22Rv1 (cell line): Measurements from ENCODE around the gene SYMPK.

Experiments
- ZFX ChIP-seq: fragments of 450-650 bp; IDR thresholded peaks from 2 replicates; pipeline ENCODE4 v1.6.1; 2017; ENCODE audit warnings: antibody characterized with exemption, borderline replicate concordance
- TF ChIP-seq, protein P1 (sequence below): fragments of 450-650 bp; IDR thresholded peaks from 2 replicates; pipeline ENCODE4 v1.5.1; 2017; ENCODE audit warnings: mild to moderate bottlenecking

- TF ChIP-seq, protein P1, sequence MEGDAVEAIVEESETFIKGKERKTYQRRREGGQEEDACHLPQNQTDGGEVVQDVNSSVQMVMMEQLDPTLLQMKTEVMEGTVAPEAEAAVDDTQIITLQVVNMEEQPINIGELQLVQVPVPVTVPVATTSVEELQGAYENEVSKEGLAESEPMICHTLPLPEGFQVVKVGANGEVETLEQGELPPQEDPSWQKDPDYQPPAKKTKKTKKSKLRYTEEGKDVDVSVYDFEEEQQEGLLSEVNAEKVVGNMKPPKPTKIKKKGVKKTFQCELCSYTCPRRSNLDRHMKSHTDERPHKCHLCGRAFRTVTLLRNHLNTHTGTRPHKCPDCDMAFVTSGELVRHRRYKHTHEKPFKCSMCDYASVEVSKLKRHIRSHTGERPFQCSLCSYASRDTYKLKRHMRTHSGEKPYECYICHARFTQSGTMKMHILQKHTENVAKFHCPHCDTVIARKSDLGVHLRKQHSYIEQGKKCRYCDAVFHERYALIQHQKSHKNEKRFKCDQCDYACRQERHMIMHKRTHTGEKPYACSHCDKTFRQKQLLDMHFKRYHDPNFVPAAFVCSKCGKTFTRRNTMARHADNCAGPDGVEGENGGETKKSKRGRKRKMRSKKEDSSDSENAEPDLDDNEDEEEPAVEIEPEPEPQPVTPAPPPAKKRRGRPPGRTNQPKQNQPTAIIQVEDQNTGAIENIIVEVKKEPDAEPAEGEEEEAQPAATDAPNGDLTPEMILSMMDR, result no peak
- TF ChIP-seq ZFX, result no peak
Measured at GRCh38 chr19:45863335-45863839, 440 bp upstream of the SYMPK start.
